Activated B cell treated with CpG ODN at 0.5 μM for 24 hours (primary cell): Measurements from ENCODE around the gene PDE4B. TPM values are rescaled to one million over a fixed set of nuclear protein-coding genes. Genes with fewer than 3 reads are reported as not detected.
"Not testable (repeated sequence)": the region's sequence is repeated elsewhere in the genome, so short reads cannot be mapped to it uniquely, and the experiment has no call there.

Experiments
- ATAC-seq: fragments of 200-7000 bp; cut with Tn5 transposase; one replicate; pipeline ENCODE4 v1.10.0; 2021; ENCODE audit warnings: low read depth, mild to moderate bottlenecking, moderate library complexity
- CTCF ChIA-PET: fragments of 350-600 bp; sonication (Branson Sonifier 250); formaldehyde crosslinking; loops from one replicate; lab custom pipeline; 2021; ENCODE audit warnings: antibody characterized with exemption; lab: Charles Lee
- POLR2A ChIA-PET: fragments of 350-600 bp; sonication (Branson Sonifier 250); formaldehyde crosslinking; loops from one replicate; lab custom pipeline; 2021; ENCODE audit warnings: antibody characterized with exemption; lab: Charles Lee
- DNase-seq: peaks from one replicate; pipeline ENCODE4 v3.0.0; 2022
- H3K27ac Mint-ChIP-seq: one replicate; pipeline ENCODE4 v1.8.0; 2020; ENCODE audit warnings: mixed read lengths
- H3K27me3 Mint-ChIP-seq: one replicate; pipeline ENCODE4 v1.8.0; 2021; ENCODE audit warnings: mixed read lengths
- H3K36me3 Mint-ChIP-seq: one replicate; pipeline ENCODE4 v1.8.0; 2021; ENCODE audit warnings: low read depth, mixed read lengths
- H3K4me1 Mint-ChIP-seq: one replicate; pipeline ENCODE4 v1.8.0; 2021; ENCODE audit warnings: mixed read lengths
- H3K4me3 Mint-ChIP-seq: one replicate; pipeline ENCODE4 v1.8.0; 2020; ENCODE audit warnings: mild to moderate bottlenecking, mixed read lengths
- H3K9me3 Mint-ChIP-seq: one replicate; pipeline ENCODE4 v1.8.0; 2020; ENCODE audit warnings: mixed read lengths
- CTCF ChIP-seq: fragments of 200-600 bp; IDR thresholded peaks from one replicate; pipeline ENCODE4 v1.8.0; 2022; ENCODE audit warnings: antibody characterized with exemption, mild to moderate bottlenecking
- intact Hi-C: fragments of 100-400 bp; cut with micrococcal nuclease; formaldehyde crosslinking; loops from one replicate; pipeline ENCODE4 v1.15.1; 2024
- total RNA-seq: library from RNA; stranded (reverse); gene quantifications from 2 replicates; pipeline ENCODE4 v1.2.3, GENCODE V29; 2022

The PDE4B gene
- total RNA-seq, 1 donor from 2014 or later: 84.1 TPM

DNA sequence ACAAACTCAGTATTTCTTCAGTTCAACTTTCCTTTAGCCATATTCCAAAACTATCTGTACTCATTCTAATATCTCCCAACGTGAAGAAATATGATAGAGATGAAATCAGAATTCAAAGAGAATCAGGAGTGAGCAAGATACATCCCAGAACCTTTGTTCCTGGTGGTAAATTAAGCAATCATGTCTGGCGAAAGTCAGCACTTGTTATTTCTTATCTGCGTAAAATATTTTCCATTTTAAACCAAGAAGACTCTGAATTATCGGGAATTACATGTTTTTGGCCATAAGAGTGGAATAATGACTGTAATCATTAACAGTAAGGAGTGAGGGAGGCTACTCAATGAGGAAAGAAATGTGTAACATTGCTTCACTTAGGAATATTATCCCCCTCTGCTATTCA, 253.7 kb downstream of the PDE4B start:
- ATAC-seq: no peak

DNA sequence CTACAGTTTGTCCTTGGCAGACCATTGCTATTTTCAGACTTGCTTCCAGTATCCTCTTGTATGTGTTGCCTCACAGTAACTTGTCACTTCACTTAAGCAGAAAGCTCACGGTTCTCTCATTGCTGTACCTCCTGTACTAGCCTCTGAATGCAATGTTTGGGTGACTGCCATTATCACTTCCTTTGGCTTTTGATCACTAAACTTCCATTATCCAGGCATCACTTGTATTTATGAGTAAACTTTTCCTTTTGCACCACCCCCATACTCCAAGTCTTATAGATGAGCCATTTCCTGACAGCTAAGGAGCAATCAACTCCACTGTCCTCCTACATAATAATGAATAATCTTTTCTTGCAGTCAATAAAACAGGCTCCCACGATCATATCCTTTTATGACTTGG, 255.3 kb downstream of the PDE4B start:
- Mint-ChIP-seq H3K4me1 (no peaks in the 10 kb centered on the region), H3K9me3 (no peaks in the 10 kb centered on the region), H3K27ac (no peak overlapping the region), H3K27me3 (peaks cover 12% of the 10 kb centered on the region), H3K4me3 (no peak overlapping the region), H3K36me3 (no peaks in the 10 kb centered on the region)
- CTCF ChIA-PET: no interaction called here
- intact Hi-C loops: no loop called here
- POLR2A ChIA-PET: no interaction called here
- ATAC-seq (no peak), DNase-seq (no peak)
- no peak for TF ChIP-seq CTCF

More for the DNA sequence above, 253.7 kb downstream of the PDE4B start:
- no peaks in the 10 kb centered on the region for H3K4me1 Mint-ChIP-seq
- TF ChIP-seq CTCF: no peak
- peaks cover 10% of the 10 kb centered on the region for H3K27me3 Mint-ChIP-seq
- no peaks in the 10 kb centered on the region for H3K36me3 Mint-ChIP-seq
- no peak overlapping the region for H3K4me3 Mint-ChIP-seq
- ChIA-PET CTCF (no interaction called here), POLR2A (no interaction called here)
- H3K9me3 Mint-ChIP-seq: no peaks in the 10 kb centered on the region
- no peak overlapping the region for H3K27ac Mint-ChIP-seq
- no peak for DNase-seq
- intact Hi-C loops: no loop called here

DNA sequence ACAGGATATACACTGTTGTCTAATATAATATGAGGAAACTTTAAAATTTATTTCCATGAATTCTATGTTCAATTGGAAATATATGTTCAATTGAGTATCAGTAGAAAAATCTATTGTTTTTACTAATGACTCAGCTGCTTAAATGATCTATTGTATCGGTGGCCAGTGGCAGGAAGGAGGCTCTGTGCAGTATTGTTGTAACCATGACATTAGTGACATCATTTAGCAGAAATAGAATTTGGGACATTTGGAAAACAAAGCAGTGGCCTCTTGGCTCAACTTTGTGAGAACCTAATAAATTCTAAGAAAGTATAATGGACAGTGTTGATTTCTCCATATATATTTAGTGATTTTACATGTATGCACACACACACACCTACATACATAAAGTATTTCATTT, 257.4 kb downstream of the PDE4B start:
- CTCF ChIA-PET: no interaction called here
- H3K4me3 Mint-ChIP-seq: no peak overlapping the region
- intact Hi-C loops: no loop called here

GRCh38 chr1:66050633-66051032, 257.9 kb downstream of the PDE4B start:
- no peak for TF ChIP-seq CTCF
- intact Hi-C loops: no loop called here
- ATAC-seq (no peak), DNase-seq (no peak)
- ChIA-PET POLR2A (no interaction called here), CTCF (no interaction called here)
- Mint-ChIP-seq H3K27me3 (peaks cover 11% of the 10 kb centered on the region), H3K27ac (no peak overlapping the region), H3K4me1 (no peaks in the 10 kb centered on the region), H3K4me3 (no peak overlapping the region), H3K9me3 (no peaks in the 10 kb centered on the region), H3K36me3 (no peaks in the 10 kb centered on the region)

More for the DNA sequence above, 257.4 kb downstream of the PDE4B start:
- POLR2A ChIA-PET: no interaction called here
- Mint-ChIP-seq H3K27me3 (peaks cover 12% of the 10 kb centered on the region), H3K27ac (no peak overlapping the region), H3K9me3 (no peaks in the 10 kb centered on the region), H3K36me3 (no peaks in the 10 kb centered on the region), H3K4me1 (no peaks in the 10 kb centered on the region)
- no peak for TF ChIP-seq CTCF
- ATAC-seq (no peak), DNase-seq (no peak)

DNA sequence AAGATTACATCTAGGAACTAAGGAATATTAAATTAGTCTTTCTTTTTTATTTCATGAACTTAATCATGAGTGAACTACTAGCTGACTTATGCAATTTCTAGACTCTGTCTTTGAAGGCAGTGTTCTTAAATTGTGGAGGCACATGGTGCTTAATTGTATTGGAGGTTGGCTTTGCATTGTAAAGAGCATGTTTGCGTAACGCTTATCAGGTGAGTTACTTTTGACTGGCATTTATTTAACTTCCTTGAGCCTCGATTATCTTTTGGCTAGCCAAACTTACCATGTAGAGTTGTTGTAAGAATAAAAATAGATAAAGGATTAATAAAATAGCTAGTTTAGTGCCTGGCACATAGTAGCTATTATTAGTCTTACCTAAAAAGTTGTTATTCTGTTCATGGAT, 262.4 kb downstream of the PDE4B start:
- ChIA-PET POLR2A (no interaction called here), CTCF (no interaction called here)
- Mint-ChIP-seq H3K27me3 (peaks cover 4% of the 10 kb centered on the region), H3K4me1 (no peaks in the 10 kb centered on the region), H3K36me3 (no peaks in the 10 kb centered on the region), H3K9me3 (peaks cover 3% of the 10 kb centered on the region), H3K27ac (no peak overlapping the region), H3K4me3 (no peak overlapping the region)
- DNase-seq (no peak), ATAC-seq (no peak)
- TF ChIP-seq CTCF: no peak
- intact Hi-C loops: no loop called here

GRCh38 chr1:66057448-66057847, 264.8 kb downstream of the PDE4B start:
- H3K36me3 Mint-ChIP-seq, H3K9me3 Mint-ChIP-seq, POLR2A ChIA-PET, H3K4me3 Mint-ChIP-seq, intact Hi-C loops, DNase-seq, ATAC-seq, H3K27ac Mint-ChIP-seq, H3K27me3 Mint-ChIP-seq, CTCF ChIA-PET, H3K4me1 Mint-ChIP-seq: not testable (repeated sequence)
